Stimulated activated CD4-positive, alpha-beta T cell treated with anti-CD3 and anti-CD28 coated beads, Interleukin-2, amount 100 ng/mL, for 48 hours (primary cell): ENCODE results near the gene DAZAP1.
"Not testable (repeated sequence)": the region's sequence is repeated elsewhere in the genome, so short reads cannot be mapped to it uniquely, and the experiment has no call there.

Source experiments
- DNase-seq, 2 donors: peaks; one replicate each; pipeline ENCODE4 v3.0.0-alpha.2; 2020

The DAZAP1 gene

DNA sequence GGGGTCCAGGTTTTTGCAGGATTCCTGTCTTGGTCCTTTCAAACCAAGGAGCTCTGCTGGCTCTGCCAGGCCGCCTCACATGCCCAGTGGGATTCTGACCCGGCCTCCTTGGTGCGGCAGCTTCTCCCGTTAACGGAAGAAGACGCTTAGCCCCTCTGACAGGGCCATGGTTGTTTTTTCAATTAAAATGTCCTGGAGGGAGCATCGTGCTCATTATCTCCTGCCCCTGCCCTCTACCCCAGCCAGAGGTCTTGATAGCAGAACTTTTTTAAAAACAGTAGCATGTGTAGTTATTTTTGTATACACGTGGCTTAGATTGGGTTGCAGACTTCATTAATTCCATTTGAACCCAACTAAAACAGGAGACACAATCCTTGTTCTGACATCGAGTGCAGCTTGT, 19.4 kb downstream of the DAZAP1 start:
- no peak for DNase-seq

DNA sequence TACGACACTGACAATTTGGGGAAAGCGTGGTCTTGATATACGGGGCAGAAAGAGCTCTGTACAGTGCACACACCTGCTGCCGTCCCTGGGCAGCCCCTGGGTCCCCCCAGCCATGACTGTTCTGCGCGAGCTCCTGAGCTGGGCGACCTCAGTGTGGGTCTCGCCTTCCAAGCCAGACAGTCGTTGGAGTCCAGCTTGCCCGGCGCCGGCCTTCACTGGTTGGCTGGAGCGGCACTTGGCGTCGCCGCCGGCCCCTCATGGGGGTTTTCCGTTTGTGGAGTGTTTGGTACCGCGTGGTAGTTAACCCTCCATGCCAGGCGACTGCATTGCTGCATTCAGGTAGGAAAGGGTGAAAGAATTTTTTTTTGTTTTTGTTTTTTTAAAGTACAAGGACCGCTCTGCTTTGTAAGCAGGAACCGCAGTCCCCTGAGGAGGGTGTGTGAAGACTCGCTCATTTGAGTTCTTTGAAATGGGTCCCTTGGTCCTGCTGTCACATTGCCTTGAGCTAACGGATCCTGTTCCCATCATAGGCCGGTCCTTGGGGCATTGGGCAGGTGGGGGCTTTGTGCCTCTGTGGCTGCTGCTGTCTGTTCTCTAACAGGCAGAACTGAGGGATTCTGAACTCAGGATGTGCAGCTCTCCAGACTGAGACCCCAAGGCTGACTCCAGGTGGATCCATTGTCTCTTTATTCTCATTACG, 20.0 kb downstream of the DAZAP1 start:
- no peak for DNase-seq

DNA sequence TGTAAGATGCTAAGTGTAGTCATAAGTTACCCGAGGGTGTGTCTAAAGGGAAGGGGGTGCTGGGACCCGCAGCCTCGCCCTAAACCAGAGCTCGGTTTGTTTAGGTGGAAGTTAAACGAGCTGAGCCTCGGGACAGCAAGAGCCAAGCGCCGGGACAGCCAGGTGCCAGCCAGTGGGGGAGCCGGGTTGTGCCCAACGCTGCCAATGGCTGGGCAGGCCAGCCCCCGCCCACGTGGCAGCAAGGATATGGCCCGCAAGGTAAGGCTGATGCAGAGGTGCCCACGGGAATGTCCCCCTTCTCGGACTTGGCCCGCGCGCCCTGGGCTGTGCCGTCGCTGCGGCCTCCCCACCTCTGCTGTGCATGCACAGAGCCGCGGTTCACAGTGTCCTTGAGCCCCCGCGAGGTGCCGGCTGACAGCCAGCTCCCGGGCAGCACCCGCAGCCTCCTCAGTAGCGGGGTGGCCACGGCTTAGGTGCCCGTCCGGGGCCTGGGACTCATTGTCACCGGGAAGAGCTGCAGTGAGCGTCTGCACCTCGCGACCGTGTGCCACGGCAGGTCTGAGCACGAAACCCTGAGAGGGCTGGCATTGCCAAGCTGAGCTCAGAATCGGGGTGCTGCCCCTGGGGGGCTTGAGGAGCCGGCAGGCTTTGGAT, 21.5 kb downstream of the DAZAP1 start:
- no peak for DNase-seq

DNA sequence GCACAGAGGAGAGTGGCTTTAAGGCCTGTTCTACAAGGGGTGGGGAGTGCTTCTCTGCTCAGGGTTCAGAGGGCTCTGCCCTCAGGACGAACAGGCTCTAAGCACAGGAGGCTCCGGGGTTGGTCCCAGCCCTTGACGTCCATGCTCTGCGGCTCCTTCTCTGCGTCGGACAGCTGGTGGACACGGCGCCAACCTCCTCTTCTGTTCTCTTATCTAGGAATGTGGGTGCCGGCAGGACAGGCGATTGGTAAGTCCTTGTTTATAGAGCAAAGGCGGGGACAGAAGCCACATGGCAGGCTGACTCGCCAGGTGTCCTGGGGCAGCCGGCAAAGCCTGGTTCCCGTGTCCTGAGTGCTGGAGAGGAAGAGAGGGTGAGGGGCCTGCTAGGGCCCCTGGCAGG, 22.4 kb downstream of the DAZAP1 start:
- no peak for DNase-seq

DNA sequence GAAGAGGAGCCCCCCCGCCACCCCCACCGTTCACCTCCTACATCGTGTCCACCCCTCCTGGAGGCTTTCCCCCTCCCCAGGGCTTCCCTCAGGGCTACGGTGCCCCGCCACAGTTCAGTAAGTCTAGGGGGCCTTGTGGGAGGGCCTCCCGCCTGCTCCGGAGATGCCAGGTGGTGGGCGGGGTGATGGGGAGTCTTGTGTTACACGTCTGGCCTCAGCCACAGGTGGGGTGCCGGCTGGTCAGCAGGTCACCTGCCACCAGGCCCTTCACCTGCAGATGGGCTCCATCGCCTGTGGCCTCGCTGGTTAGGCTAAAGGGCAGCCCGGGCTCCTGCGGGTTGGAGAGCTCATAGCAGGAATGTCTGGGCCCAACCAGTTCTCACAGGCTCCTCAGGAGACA, 22.9 kb downstream of the DAZAP1 start:
- no peak for DNase-seq

- no peak for DNase-seq
Measured at GRCh38 chr19:1431759-1432506, 24.5 kb downstream of the DAZAP1 start.

GRCh38 chr19:1432507-1432887, 25.1 kb downstream of the DAZAP1 start:
- DNase-seq: no peak

GRCh38 chr19:1433119-1434039, 26.0 kb downstream of the DAZAP1 start:
- no peak for DNase-seq

GRCh38 chr19:1434040-1434366, 26.6 kb downstream of the DAZAP1 start:
- no peak for DNase-seq

DNA sequence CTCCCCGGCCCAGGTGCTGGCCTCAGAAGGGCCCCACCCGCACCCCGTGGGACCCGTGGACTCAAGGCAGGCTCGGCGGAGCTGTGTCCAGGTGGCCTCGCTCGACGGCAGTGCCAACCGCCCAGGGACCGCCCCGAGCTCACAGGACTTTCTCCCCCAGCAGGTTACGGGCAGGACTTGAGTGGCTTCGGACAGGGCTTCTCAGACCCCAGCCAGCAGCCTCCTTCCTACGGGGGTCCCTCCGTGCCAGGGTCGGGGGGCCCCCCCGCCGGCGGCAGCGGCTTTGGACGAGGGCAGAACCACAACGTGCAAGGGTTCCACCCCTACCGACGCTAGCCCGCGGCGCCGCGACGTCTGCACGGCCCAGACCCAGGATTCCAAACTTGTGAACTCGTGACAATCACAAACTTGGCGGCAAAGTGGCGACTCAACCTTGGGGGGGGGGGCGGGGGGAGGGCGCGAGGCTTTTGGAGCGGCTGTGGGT, 27.2 kb downstream of the DAZAP1 start:
- DNase-seq: no peak

DNA sequence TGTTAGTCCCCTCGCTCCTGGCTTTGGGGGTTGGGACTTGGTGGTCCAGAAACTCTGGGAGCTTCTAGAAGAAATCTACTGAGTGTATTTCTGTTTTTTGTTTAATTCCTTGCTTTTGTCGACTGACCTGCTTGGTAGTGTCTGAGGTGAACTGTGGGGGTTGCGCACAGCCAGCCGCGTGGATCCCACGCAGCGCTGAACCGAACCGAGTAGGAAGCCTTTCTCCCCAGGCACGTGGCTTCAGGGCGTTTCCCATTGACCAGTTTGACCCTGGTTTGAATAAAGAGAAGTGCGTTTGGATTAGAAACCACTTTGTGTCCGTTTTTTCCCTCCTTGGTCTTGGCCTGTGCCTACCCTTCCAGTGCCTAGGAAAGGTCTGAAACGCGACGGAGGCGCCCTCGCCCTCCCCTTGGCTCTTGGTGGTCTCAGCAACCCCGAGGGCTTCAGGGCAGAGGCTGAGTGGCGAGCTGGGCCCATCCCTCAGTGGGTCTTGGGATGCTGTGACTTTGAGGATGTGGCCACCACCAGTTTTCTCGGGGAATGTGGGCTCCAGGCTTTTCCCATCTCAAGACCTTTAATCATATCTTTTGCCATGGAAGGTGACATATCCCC, 28.1 kb downstream of the DAZAP1 start:
- no peak for DNase-seq

GRCh38 chr19:1437609-1438008, 30.2 kb downstream of the DAZAP1 start:
- DNase-seq: no peak

GRCh38 chr19:1438035-1438932, 30.9 kb downstream of the DAZAP1 start, which contains the start of gene RPS15:
TSS of gene RPS15 (plus strand) at chr19:1438396. CDS start at chr19:1438426, 30 bp downstream.
- DNase-seq: peak; percentile 95 to 98

DNA sequence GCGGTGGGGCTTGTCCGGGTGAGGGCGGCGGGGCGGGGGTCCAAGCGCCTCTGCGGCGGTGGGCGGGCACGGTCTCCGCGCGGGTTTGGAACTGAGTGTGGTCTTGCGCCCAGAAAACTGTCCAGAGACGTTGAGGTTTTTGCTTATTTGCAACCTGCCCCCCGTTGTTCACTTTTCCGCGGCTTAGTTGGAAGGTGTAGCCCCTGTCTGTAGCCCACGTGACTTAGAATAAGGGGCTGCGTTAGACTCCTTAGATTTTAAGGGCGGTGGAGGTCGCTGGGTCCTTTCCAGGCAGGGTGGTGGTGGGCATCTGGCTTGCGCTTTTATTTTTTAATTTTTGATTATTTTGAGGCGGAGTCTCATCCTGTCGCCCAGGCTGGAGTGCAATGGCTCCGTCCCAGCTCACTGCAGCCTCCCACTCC, 31.6 kb downstream of the DAZAP1 start:
- DNase-seq: no peak

DNA sequence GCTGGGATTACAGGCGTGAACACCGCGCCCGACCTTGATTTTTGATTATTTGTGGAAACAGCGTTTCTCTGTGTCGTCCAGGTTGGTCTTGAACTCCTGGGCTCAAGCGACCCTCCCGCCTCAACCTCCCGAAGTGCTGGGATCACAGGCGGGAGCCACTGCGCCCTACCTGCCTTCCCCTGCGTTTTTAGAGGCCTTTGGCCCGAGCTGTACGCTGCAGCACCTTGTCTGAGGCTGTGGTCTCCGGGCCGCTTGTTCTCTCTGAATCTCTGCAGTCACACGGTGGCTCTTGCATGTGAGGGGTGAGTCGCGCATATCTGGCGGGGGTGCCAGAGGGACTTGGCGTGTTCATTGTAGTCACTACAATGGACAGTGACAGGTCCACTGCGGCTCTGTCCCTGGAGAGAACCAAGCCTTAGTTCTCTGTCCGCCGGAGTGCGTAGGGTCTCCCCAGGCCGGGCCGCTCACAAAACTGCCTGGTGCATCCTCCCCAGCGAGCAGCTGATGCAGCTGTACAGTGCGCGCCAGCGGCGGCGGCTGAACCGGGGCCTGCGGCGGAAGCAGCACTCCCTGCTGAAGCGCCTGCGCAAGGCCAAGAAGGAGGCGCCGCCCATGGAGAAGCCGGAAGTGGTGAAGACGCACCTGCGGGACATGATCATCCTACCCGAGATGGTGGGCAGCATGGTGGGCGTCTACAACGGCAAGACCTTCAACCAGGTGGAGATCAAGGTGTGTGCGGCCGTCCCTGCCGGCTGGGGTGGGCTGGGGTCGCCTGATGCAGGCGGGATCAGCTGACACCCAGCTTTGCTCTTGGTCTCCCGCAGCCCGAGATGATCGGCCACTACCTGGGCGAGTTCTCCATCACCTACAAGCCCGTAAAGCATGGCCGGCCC, 32.4 kb downstream of the DAZAP1 start:
- not testable (repeated sequence) for DNase-seq

DNA sequence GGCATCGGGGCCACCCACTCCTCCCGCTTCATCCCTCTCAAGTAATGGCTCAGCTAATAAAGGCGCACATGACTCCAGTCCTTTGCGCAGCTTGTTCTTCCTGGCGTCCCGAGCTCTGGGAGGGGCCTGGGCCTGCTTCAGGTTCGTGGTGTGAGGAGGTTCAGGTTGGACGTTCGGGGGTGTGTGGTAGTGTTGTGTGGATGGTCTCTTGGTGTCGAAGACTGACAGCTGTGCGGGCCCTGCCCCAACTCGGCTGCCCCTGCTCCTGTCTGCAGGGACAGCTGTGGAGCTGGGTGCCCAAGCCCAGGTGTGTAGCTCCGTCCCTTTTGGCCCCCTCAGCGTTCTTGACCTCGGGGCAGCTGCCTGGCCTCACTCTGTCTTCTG, 33.0 kb downstream of the DAZAP1 start:
- no peak for DNase-seq

- no peak for DNase-seq
Measured at GRCh38 chr19:1441022-1441426, 33.6 kb downstream of the DAZAP1 start.

DNA sequence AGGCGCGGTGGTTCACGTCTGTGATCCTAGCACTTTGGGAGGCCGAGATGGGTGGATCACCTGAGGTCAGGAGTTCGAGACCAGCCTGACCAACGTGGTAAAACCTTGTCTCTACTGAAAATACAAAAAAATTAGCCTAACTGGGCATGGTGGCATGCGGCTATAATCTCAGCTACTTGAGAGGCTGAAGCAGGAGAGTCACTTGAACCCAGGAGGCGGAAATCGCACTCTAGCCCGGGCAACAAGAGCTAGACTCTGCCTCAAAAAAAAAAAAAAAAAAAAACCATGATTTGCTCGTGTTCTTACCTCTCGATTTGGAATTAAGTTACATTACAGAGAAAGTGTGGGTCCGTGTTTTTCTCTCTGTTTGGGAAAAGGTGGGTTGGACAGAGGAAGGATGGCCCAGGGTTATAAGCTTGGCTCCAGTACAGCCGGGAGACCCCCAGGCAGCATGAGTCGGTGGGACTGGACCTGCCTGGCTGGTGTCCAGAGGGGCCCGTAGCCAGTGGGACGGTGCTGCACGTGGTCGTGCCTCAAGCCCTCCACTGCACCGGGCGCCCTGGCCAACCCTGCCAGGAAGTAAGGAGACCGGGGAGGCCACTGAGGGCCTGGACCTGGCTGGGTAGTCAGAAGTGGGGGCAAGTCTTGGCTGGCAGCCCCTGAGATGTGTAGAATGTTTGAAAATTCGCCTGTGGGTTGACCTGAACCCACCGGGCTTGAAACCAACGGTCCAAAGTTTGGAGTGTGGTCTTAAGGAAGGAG, 34.5 kb downstream of the DAZAP1 start:
- DNase-seq: no peak

- peak; percentile 77 to 84 for DNase-seq
Measured at GRCh38 chr19:1445185-1445931, 38.0 kb downstream of the DAZAP1 start.
